DND-41 (cell line): ENCODE results near the gene LRPAP1.
"Not testable (repeated sequence)": the region's sequence is repeated elsewhere in the genome, so short reads cannot be mapped to it uniquely, and the experiment has no call there.

Source experiments
- EZH2 ChIP-seq: IDR thresholded peaks from 3 replicates; pipeline ENCODE4 v1.6.1; 2012; ENCODE audit warnings: borderline replicate concordance, low read depth, mild to moderate bottlenecking, moderate library complexity, low read length, inconsistent platforms; ENCODE audit not compliant: severe bottlenecking
- TF ChIP-seq, protein P1 (sequence below): IDR thresholded peaks from 2 replicates; pipeline ENCODE4 v1.5.1; 2012; ENCODE audit warnings: borderline replicate concordance, low read length, moderate library complexity, mild to moderate bottlenecking; ENCODE audit not compliant: poor library complexity, severe bottlenecking; ENCODE audit errors: extremely low read depth

DNA sequence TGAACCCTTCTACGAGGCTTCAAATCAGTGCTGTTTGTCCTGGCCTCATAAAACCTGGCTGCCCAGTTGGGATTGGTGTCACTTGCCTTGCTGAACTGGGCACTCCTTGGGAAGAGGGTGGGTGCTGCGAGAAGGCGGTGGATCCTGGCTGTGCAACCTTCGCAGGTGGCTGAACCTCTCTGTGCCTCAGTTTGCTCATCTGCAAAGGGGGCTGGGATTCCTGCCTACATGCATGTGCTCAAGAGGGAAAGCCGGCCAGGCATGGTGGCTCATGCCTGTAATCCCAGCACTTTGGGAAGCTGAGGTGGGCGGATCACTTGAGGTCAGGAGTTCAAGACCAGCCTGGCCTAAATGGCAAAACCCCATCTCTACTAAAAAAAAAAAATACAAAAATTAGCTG, 17.8 kb upstream of the LRPAP1 start:
- TF ChIP-seq, protein P1, sequence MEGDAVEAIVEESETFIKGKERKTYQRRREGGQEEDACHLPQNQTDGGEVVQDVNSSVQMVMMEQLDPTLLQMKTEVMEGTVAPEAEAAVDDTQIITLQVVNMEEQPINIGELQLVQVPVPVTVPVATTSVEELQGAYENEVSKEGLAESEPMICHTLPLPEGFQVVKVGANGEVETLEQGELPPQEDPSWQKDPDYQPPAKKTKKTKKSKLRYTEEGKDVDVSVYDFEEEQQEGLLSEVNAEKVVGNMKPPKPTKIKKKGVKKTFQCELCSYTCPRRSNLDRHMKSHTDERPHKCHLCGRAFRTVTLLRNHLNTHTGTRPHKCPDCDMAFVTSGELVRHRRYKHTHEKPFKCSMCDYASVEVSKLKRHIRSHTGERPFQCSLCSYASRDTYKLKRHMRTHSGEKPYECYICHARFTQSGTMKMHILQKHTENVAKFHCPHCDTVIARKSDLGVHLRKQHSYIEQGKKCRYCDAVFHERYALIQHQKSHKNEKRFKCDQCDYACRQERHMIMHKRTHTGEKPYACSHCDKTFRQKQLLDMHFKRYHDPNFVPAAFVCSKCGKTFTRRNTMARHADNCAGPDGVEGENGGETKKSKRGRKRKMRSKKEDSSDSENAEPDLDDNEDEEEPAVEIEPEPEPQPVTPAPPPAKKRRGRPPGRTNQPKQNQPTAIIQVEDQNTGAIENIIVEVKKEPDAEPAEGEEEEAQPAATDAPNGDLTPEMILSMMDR, result not testable (repeated sequence)
- not testable (repeated sequence) for TF ChIP-seq EZH2
